Activated naive CD4-positive, alpha-beta T cell treated with anti-CD3 and anti-CD28 coated beads for 36 hours (primary cell): ENCODE data around the gene MSMO1. TPM values are rescaled to one million over a fixed set of nuclear protein-coding genes. Genes with fewer than 3 reads are reported as not detected.

Experiments used
- CTCF ChIA-PET: fragments of 350-600 bp; sonication (Branson Sonifier 250); formaldehyde crosslinking; loops from one replicate; lab custom pipeline; 2021; ENCODE audit warnings: antibody characterized with exemption; lab: Charles Lee
- DNase-seq: peaks from one replicate; pipeline ENCODE4 v3.0.0-alpha.2; 2020
- H3K27ac Mint-ChIP-seq: one replicate; pipeline ENCODE4 v1.8.0; 2021; ENCODE audit warnings: mild to moderate bottlenecking, mixed read lengths
- H3K27me3 Mint-ChIP-seq: one replicate; pipeline ENCODE4 v1.8.0; 2021; ENCODE audit warnings: low read depth, mixed read lengths
- H3K36me3 Mint-ChIP-seq: one replicate; pipeline ENCODE4 v1.8.0; 2021; ENCODE audit warnings: low read depth, mixed read lengths
- H3K4me1 Mint-ChIP-seq: one replicate; pipeline ENCODE4 v1.8.0; 2021; ENCODE audit warnings: low read depth, mixed read lengths
- H3K4me3 Mint-ChIP-seq: one replicate; pipeline ENCODE4 v1.8.0; 2021; ENCODE audit warnings: mild to moderate bottlenecking, moderate library complexity, mixed read lengths
- H3K9me3 Mint-ChIP-seq: one replicate; pipeline ENCODE4 v1.8.0; 2021; ENCODE audit warnings: mixed read lengths
- intact Hi-C: fragments of 100-400 bp; cut with micrococcal nuclease; formaldehyde crosslinking; loops from one replicate; pipeline ENCODE4 v1.15.1; 2023
- microRNA-seq: library from miRNA; unstranded; fragments of <30 nt; microRNA quantifications from one replicate; pipeline ENCODE4 v1.2.0, GENCODE V29; 2022; ENCODE audit warnings: borderline microRNAs expressed, borderline replicate concordance
- total RNA-seq, 2 experiments: library from RNA; stranded (reverse); gene quantifications; one replicate each; pipeline ENCODE4 v1.2.3, GENCODE V29; 2021

The MSMO1 gene
- total RNA-seq, 2 experiments from 2014 or later, result 61.2 to 72.1 TPM

DNA sequence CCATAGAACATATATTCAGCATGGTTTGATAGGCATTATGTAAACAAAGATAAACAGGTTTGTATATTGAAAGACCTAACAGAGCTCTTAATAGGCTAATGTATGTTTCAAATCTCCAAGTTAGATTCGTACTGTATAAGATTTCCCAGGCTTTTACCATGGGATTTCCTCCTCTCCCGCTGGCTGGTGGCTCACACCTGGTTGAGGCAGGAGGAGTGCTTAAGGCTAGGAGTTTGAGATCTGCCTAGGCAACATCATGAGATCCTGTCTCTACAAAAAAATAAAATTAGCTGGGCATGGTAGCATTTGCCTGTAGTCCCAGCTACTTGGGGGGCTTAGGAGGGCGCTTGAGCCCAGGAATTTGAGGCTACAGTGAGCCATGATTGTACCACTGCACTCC, 56.7 kb downstream of the MSMO1 start:
- H3K27me3 Mint-ChIP-seq, result peaks cover 13% of the 10 kb centered on the region
- intact Hi-C loops, result no loop called here
- CTCF ChIA-PET, result interaction anchor here (0.7 to 1.3 kb wide), 4 partner anchors 9 to 34 kb away, joined by 3 to 4 read pairs (median 3); no protein-coding TSS in a partner anchor

DNA sequence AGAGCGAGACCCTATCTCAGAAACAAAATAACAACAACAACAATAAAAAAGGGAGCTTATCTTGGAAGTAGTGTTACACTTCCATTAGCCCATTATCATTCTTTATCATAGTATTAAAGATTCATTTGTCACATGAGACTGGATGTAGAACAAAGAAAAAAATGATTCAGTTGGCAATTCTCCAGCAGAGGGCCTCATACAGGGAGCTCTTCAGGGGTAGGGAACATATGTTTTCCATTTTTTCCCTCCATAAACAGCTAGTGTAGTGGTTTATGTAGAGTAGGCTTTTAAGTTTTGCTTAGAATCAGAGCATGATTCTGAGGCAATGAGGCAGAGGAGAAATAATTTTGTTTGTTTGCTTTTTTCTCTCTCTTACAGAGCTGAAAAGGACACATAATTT, 57.1 kb downstream of the MSMO1 start:
- no peak overlapping the region for H3K27ac Mint-ChIP-seq
- DNase-seq, result no peak
- no peaks in the 10 kb centered on the region for H3K4me1 Mint-ChIP-seq
- no peaks in the 10 kb centered on the region for H3K9me3 Mint-ChIP-seq
- intact Hi-C loops, result no loop called here
- H3K36me3 Mint-ChIP-seq, result no peaks in the 10 kb centered on the region
- H3K27me3 Mint-ChIP-seq, result peaks cover 11% of the 10 kb centered on the region
- CTCF ChIA-PET, result interaction anchor here (0.7 to 1.3 kb wide), 3 partner anchors 9 to 34 kb away, joined by 3 to 4 read pairs (median 3); no protein-coding TSS in a partner anchor
- H3K4me3 Mint-ChIP-seq, result no peak overlapping the region

More for the DNA sequence above, 56.7 kb downstream of the MSMO1 start:
- no peak for DNase-seq
- Mint-ChIP-seq H3K9me3 (no peaks in the 10 kb centered on the region), H3K36me3 (no peaks in the 10 kb centered on the region), H3K4me3 (no peak overlapping the region), H3K27ac (no peak overlapping the region), H3K4me1 (no peaks in the 10 kb centered on the region)

DNA sequence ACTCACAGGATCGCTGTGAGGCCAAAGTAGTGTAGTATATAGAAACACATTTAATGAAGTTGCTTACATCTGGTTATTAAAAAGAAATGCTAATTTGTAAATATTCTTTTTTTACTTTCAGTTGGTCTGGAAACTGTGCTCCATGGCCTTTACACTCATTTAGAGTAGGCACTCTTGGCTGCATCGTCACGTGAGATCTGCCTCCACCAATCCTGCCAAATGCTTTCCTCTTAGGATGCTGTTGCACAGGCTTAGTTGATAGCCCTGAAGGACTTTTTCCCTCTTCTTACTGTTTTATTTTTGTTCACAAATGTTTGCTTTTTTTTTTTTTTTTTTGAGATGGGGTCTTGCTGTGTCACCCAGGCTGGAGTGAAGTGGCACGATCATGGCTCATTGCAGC, 57.7 kb downstream of the MSMO1 start:
- CTCF ChIA-PET, result interaction anchor here (0.7 to 1.1 kb wide), 2 partner anchors 10 to 34 kb away, joined by 3 to 4 read pairs; no protein-coding TSS in a partner anchor
- DNase-seq, result no peak
- Mint-ChIP-seq H3K36me3 (no peaks in the 10 kb centered on the region), H3K27ac (no peak overlapping the region), H3K4me1 (no peaks in the 10 kb centered on the region), H3K27me3 (peaks cover 10% of the 10 kb centered on the region), H3K4me3 (no peak overlapping the region), H3K9me3 (no peaks in the 10 kb centered on the region)
- intact Hi-C loops, result no loop called here

DNA sequence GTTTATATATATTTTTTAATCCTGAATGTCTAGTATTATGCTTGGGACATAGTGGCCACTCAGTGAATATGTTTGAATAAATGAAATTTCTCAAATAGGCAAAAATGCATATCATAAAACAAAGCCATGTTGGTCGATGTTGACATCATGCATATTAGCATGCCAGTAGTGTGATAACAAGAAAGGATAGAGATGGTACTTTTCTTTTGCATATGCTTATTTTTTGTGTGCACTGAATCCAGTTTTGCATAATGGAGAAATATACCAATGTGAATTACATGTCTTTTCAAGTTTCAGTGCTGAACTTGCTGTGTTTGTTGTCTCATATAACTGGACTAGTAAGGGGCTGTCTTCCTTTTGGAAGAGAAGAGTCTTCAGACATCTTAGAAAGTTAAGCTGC, 58.9 kb downstream of the MSMO1 start:
- DNase-seq, result no peak
- no peaks in the 10 kb centered on the region for H3K9me3 Mint-ChIP-seq
- intact Hi-C loops, result no loop called here
- no peaks in the 10 kb centered on the region for H3K36me3 Mint-ChIP-seq
- CTCF ChIA-PET, result no interaction called here
- no peaks in the 10 kb centered on the region for H3K4me1 Mint-ChIP-seq
- peaks cover 11% of the 10 kb centered on the region for H3K27me3 Mint-ChIP-seq
- no peak overlapping the region for H3K4me3 Mint-ChIP-seq
- no peak overlapping the region for H3K27ac Mint-ChIP-seq

DNA sequence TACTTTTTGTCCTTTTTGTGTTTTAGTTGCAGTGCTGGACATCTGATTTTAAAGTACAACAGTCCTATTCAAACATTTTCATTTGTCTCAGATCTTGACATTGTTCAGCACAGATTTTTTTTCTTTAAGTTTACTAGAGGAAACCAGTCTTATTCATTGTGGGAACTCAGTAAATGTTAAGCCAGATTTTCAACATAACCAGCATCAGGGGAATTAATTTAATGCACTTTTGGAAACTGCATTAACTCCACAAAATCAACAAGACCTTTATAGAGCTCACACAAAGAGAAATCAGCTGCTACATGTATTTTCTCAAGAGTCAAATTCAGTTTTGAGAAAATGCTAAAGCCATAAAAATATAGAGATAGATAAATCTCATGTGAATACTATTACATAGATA, 61.3 kb downstream of the MSMO1 start:
- no peak overlapping the region for H3K4me3 Mint-ChIP-seq
- H3K27ac Mint-ChIP-seq, result no peak overlapping the region
- CTCF ChIA-PET, result interaction anchor here (0.9 kb wide), 1 partner anchor 276 kb away, joined by 4 read pairs; the partner anchor contains the start of gene TMEM192
- H3K4me1 Mint-ChIP-seq, result no peaks in the 10 kb centered on the region
- no peaks in the 10 kb centered on the region for H3K9me3 Mint-ChIP-seq
- H3K36me3 Mint-ChIP-seq, result no peaks in the 10 kb centered on the region
- intact Hi-C loops, result no loop called here
- no peak for DNase-seq
- H3K27me3 Mint-ChIP-seq, result peaks cover 8% of the 10 kb centered on the region

Small RNA genes lying within 50 kb of the gene (microRNA-seq; reads per million reads assigned to microRNA genes)
- not detected for gene MIR578

Other genes with a start within 250 kb of the MSMO1 start
- gene TMEM192, start 214.8 kb upstream of the MSMO1 start, total RNA-seq, result 1 to 10 TPM; 6.3 to 8.9 TPM
- 10 to 100 TPM; 36.8 to 39.2 TPM for gene KLHL2, start 120.1 kb upstream of the MSMO1 start, total RNA-seq
- under 1 TPM in 1 of 2 experiments, not detected in 1; 0.10 TPM for gene CPE, start 51.3 kb downstream of the MSMO1 start, total RNA-seq